ENCODE data around the gene NAV2.
"Not testable (repeated sequence)": the region's sequence is repeated elsewhere in the genome, so short reads cannot be mapped to it uniquely, and the experiment has no call there.

Gene NAV2

DNA sequence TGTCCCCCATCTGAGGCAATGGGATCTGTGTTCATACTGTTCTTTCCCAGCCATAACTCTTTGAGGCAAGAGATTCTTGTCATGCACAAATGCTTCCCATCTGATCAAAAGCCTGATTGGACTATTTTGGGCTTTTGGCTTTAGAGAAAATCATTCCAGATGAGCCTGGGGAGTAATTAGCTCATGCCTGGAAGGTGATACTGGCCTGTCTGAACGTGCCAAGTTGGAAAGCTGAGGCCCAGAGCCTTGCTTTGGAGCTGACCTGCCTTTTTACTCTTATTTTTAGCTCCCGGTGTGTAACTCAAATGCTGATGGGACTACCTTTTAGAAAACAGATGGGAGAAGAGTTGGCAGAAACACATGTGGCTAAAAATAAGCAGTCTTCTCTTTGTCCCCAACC lies 342.7 kb downstream of the NAV2 start:
- no peak for DNase-seq (ENCODE audit: low read depth)

DNA sequence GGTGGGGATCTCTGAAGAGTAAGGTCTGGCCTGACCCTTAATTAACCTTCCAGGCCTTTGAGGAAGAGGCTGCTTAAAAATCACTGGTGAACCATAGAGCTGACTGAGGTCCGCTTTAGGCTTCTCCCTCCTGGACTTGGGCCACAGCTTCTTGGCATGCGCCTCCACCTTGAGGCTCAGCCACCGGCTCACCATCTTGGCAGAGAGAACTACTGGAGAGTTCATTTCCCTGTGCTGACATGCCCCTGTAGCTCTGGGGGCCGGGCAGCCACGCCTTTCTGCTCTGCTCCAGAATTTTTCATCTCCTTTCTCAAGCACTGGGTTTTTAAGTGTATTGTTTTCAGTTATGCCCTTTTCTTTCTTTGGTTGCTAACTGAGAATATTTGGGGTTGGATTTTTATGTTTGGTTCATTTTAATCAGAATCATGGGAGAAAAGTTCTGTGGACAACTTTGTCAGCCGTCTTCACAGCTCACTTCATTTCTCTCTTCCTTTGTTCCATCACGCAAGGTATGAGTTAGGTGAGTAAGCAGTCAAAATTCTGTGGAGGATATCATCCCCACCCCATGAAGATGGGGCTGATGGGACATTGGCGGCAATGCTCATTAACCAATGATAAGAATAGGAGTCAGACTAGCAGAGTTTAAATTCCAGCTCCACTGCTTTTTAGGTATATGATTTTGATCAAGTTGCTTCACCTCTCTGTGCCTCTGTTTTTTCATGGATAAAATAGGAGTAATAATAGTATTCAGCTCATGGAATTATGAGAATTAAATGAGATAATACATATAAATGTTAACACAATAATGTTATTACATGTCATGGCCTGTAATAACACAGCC lies 343.7 kb downstream of the NAV2 start:
- DNase-seq (ENCODE audit: low read depth), result no peak

DNA sequence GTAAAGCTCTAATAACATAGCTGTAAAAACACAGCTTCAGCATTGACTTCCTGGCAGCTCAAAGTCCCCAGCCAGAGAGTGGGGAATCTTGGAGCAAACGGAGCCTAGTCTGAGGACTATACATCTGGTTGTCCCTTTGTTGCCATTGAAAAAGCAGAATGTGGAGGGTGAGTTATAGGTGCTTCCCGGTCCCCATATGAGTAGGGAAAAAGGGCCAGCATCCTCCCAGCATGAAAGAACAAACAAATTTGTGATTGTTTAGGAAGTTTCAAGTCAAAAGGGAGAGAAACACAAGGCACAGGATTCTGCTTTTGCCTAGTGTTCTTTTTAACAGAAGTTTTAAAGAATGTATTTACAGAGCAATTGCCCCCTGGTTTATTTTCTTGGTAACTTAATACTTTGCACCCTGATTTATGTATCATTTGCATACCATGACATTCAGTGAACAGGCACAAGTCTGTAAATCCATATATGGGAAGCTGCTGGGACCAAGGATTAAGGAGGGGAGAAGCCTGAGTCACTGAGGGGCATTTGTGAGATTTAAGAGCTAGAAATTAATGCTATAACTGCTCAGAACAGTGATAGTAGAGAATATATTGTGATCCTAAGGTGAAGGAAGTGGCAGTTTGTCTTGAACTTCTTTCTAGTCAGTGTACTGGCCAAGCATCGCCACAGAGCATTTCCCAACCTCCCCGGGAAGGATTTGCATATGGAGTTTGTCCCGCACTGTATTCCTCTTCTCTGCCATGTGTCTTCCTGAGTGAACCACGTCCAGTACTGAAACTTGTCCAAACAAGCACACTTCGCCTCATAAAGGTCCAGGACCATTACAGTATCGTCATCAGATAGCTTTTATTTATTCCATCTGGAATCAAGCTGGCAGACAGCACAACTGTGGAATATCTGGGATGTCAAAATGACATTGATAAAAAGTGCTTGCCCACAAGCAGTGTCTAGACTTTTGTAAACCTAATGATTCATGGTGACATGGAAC lies 344.6 kb downstream of the NAV2 start:
- no peak for DNase-seq (ENCODE audit: low read depth)

DNA sequence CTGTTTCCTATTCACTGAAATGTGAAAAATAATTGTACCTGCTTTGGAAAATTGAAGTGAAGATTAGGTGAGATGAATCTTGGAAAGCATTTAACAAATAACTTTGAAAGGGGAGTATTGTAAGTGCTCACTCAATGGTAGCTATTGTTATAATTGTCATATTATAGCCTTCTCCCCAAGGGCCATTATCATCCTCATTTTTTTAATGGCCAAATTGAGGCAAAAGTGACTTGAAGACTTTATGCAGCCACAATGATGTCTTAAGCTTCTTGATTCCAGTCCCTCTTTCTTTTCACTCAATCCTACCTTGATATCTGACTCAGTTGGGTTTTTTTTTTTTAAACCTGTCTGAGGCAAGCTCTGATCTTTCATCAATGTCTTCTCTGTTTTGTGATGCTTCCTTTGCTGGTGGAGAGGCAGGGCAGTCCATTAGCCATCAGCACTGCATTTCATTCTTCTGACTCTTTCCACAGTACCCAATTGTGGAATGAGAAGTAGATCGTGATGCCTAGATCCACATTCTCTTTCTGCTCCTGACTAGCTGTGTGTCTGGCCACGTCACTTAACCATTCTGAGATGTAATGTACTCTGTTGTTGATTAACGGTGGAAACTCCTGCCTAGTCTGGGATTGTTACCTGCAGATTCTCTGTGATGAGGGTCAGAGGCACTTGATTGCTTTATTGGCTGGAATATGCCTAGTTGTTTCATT lies 346.3 kb downstream of the NAV2 start:
- DNase-seq (ENCODE audit: low read depth), result no peak

DNA sequence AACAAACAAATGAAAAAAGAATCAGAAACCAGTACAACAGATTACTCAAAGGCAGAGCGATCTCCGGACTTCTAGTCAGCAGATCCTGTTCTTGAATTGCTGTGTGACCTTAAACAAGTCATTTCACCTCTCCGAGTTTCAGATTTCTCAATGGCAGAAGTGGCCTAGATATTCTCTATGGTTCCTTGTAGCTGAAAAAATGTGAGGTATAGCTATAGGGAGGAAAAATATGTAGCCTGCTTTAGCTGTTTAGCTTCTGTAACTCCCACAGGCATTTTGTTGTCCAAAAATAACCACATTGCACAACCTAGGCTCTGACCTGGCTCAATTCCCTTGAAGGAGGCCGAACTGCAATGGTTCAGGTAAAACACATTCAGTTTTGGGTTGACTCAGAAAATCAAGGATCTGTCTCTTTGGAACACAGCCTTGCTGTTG lies 347.0 kb downstream of the NAV2 start:
- DNase-seq (ENCODE audit: low read depth), result no peak

DNA sequence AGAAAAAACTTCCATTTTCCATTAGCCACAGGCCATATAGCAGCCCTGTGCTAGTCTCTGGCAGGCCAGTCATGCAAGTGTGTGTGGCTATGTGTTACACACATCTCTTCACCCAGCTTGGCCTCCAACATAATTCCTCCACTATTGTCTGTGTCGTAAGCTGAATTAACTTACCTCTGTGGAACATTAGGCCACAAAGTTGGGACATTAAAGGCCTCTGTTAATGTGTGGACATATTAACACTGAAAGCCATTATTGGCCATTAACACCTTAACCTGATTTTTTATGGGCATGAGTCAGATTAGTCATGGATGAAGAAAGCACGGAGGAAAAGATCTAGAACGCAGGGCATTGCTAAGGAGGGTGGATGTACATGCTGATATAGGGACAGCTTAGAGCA lies 347.5 kb downstream of the NAV2 start:
- no peak for DNase-seq (ENCODE audit: low read depth)

DNA sequence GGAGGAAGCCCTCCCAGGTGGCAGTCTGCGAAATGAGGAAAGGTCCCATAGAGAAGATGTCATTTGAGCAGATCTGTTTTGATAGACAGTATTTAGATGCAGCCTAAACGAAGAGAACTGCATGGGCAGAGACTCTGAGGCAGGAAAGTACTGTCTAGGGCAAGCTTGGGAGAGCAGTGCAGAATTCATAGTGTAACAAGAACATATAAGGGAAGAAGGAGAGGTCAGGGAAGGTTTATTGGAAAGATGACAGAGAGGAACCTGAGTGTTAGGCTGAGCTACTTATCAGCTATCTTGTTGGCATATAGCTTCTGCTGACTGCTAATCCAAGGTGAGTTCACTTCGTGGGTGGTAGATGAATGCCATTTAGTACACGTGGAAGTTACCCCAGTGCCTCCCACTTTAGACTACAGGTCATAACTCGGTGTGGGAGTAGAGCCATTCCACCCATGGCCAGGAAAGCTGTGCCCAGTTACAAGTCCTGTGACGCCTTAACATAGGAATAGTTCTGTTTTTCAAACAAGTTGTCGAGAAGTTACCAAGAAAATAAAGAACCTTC lies 348.1 kb downstream of the NAV2 start:
- DNase-seq (ENCODE audit: low read depth), result no peak

DNA sequence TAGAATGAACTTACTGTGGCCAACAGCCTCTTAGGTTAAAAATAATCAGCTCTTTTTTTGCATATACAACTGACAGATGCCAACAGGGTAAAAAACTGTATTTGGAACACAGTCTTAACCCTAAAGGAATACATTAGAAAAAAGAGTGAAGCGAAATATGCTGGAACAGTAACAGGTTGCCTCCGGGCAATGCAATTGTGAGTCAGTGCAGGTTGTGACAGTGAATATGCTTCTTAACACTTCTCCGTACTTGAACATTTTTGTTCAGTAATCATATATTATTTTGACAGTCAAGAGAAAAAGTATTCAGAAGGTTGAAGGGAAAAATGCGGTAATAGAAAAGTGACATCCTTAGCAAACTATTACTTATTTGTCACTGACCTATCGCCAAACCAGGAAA lies 349.1 kb downstream of the NAV2 start:
- DNase-seq (ENCODE audit: low read depth), result no peak

DNA sequence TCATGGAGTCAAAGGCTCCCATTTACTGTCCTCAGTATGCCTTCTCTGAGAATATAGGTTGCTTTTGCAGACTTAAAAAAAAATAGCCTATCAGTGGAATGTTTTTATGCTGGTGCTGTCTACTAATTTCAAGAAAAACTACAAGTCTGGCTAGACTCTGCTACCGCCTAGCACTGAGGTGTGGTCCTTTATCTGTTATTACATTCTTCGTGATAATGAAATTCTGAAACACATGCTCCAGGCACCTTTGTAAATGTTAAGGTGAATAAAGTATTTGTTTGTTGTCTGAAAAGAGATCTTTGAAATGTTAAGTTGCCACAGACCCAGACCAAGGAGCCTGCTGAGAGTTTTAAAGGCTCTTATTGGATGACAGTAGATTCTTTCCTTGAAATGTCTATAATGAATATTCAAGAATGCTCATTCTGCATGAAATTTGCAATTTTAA lies 352.3 kb downstream of the NAV2 start:
- no peak for DNase-seq (ENCODE audit: low read depth)

DNA sequence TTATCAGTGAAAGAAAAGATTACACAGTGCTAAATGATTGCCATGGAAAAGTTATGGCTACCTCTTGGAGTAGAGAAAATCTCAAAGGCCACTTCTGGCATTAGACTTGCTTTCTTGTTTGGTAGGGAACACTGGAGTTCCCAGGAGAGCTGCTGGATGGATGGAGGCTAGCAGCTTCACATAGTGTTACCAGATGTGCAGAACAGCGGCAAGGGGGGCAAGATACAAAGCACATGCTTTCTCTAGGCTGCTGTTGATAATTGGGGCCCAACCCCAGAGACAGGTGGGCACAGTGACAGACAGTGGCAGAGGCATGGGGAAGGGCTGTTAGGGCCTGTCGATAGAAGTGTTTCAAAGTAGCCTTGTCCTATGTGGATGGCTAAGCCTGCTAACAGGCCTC lies 352.8 kb downstream of the NAV2 start:
- no peak for DNase-seq (ENCODE audit: low read depth)

DNA sequence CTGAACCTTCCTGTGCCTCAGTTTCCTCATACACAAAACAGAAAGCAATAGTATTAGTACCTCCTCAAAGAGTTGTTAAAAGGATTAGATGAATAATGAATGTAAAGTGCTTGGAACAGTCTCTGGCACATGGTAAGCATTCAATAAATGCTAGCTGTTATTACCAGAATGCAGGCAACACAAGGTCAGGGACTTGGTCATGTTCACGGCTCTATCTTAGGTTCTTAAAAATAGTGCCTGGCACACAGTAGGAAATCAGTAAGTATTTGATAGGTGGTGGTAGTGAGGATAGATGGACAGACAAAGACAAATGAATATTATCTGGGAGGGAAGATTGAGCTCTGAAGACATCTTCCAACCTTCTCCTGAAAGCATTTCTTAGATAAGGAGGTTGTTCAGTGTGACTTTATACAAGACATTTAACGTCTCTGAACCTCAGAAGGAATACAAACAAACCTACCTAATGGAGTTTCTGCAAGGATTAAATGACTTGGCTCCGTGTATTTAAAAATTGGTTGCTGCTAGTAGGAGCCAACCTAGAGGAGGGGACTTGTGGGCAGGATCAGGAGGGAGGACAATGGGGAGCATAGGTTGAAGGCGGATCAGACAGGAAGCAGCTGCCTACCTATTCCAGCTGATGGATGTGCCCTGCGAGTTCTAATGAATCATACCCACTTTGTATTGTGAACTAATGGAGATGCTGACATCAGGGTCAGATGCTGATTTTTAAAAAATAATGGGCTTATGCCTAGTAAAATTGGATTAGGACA lies 353.6 kb downstream of the NAV2 start:
- DNase-seq (ENCODE audit: low read depth), result no peak

DNA sequence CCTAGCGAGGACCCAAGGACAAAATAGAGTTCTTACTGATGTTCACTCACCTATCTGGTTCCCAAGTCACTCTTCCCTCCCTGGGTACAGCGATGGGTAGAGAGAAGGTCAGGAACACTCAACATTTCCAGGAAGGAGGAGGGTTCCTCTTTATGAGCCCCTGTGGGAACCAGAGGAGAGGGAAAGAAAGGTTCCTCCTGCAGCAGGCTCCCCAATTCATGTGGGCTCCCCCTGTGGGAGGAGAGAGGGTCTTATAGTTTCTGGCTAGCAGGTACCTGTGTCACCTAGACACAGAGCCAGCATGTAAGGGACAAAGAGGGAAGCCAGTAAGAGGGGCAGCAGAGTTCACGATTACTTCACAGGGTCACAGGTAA lies 354.1 kb downstream of the NAV2 start:
- DNase-seq (ENCODE audit: low read depth), result no peak

DNA sequence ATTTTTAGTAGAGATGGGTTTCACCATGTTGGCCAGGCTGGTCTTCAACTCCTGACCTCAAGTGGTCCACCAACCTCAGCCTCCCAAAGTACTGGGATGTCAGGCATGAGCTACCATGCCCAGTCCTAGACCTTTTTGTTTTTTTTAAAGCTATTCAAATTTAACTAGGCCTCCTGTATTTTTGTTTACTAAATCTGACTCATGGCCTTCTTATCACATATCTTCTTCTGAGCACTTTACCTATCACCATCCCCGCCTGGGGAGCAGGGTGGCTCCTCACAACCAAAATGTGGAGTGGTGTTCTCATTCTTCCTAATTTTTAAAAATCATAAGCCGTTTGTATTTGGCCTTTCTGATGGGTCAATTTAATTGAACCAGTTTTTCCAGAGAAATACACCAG lies 355.0 kb downstream of the NAV2 start:
- no peak for DNase-seq (ENCODE audit: low read depth)

DNA sequence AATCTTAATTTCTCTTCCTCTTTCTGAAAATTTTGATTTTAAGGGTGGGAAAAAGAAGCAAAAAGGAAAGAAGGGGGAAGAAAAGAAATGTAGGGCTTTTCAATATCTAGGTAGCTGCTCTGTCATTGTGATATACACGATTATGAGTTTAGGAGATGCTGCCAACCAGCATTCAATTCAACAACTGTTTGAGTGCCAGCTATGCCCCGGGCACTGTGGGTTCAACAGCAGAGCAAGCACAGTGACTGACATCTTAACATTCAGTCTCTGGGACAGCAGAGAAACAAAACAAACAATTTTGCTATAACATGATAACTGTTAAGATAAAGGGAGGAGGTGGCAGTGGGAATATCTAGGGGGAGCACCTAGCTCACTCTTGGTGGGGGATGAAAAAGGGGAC lies 356.1 kb downstream of the NAV2 start:
- DNase-seq (ENCODE audit: low read depth), result no peak

DNA sequence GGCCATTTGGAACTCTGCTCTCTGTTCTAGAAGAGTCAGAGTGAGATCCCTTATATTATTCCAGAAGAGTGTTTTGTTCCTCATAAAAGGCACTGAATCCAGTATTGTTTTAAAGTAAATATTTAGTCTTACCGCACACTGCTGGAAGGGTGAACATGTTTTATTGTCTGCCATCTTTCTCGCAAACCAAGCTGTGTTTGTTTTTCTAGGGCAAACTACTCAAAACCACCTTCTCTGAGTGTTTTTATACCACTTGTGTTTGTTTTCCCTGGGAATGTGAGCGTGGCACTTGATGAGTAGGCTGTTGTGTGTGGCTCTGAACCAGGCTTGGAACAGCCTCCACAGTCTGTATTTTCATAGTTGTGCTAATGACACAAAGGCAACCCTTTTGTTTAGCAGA lies 357.8 kb downstream of the NAV2 start:
- no peak for DNase-seq (ENCODE audit: low read depth)

DNA sequence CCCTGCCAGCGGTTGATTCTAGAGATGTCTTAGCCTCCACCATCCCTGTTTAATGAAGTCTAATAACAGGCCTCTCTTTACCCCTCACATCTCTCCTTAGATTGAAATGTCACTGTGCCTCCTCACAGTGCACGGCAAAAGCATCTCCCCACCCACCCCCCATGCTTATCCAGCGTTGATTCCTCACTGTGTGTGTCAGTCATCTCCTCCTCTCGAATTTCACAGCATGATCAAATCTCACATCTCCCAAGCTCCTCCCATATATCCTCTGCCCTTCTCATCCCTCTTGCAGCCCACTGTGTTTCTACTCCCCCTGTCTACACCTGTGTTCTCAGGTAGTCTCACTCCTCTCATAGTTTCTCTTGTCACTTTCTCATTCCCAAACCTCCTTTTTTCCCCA lies 363.0 kb downstream of the NAV2 start:
- no peak for DNase-seq (ENCODE audit: low read depth)

DNA sequence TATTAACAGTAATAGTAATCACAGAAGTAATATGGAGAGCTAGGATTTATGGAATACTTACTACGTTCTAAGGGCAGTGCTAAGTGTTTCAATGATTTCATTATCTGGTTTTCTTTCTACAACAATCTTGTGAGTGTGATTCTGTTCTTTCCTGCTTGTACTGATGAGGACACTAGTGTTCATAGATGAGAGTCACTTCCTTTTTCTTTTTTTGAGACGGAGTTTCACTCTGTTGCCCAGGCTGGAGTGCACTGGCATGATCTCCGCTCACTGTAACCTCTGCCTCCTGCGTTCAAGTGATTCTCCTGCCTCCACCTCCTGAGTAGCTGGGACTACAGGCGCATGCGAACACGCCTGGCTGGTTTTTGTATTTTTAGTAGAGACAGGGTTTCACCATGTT lies 366.2 kb downstream of the NAV2 start:
- DNase-seq (ENCODE audit: low read depth), result no peak

DNA sequence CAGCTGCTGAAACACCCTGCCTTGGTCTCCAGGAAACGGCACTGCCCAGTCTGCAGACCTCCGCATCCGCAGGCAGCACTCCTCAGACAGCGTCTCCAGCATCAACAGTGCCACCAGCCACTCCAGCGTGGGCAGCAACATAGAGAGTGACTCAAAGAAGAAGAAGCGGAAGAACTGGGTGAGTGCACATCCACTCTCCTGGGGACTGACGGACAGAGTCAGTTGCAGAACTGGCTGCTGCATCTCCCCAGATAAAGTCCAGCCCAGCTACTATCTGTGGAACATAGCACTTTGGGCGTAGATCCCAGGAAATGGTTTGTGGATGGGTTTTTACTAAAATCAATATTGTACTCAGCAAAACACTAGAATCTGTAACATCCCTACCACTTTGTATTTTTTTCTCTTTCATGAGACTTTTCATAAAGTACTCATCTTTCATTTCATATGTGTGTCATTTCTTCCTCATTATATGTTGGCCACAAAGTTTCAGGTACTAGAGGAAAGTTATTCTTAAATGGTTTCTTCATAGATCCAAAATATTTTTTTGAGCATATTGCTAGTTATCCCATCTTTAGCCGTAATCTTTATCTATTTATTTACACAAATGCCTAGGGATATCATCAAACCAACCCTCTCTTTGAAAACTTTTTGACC lies 367.5 kb downstream of the NAV2 start:
- no peak for DNase-seq (ENCODE audit: low read depth)

DNA sequence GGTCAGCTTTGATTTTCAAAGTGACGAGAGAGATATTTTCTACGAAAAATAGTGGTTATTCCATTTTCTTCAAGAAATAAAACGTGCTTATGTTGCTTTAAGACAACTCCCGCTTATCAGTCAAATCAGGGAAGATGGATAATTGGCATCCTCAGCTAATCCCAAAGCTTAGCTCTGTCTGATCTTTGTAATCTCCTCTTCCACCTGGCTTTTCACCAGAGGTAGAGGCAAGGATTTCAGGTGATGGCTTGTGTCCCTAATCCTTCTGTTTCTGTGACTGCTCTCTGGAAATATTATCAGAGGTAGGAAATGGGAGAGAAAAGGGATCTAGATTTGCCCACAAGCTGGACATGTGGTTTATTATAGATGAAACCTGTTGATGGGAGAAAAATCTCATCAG lies 368.7 kb downstream of the NAV2 start:
- DNase-seq (ENCODE audit: low read depth), result no peak

DNA sequence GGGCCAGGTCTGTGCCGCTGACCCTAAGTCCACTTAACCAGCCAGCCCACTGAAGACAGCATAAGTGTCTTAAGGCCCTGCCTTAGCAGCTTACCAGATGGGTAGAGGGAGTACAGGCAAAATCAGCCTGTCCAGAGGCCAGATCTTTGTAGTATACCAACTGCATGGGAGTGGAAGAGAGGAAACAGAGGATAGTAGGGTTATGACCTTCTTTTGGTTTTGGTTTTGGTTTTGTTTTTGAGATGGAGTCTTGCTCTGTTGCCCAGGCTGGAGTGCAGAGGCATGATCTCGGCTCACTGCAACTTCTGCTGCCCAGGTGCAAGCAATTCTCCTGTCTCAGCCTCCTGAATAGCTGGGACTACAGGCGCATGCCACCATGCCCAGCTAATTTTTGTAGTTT lies 371.2 kb downstream of the NAV2 start:
- DNase-seq (ENCODE audit: low read depth), result not testable (repeated sequence)

All from activated T-helper 1 cell treated with Interleukin-2 at 50 U/mL for 16 hours (primary cell).